Measurements from ENCODE around the gene THRB. TPM values are rescaled to one million over a fixed set of nuclear protein-coding genes. Genes with fewer than 3 reads are reported as not detected.

The THRB gene
- total and polyA plus RNA-seq, 9 of the 15 experiments (the other 6 are each of a cell fraction or from before 2014, with no cell fraction given), result 1.7 to 14.9 (median 6.9) TPM

GRCh38 chr3:24522146-24522579, 27.5 kb upstream of the THRB start (continued):
- TF ChIP-seq RREB1 (CRISPR knock-in tag; IDR thresholded peaks at IDR 0.05), result no peak

GRCh38 chr3:24521420-24522145, 26.9 kb upstream of the THRB start:
- Histone ChIP-seq H3K4me3 (peak overlapping the region; percentile 55), H3K4me2 (ENCODE audit: insufficient read depth, low read length) (peak overlapping the region; percentile 65), H3K79me2 (ENCODE audit: control insufficient read depth, insufficient read depth, low read length) (no peaks in the 10 kb centered on the region), H3K9me1 (ENCODE audit: control insufficient read depth, insufficient read depth, low read length) (no peaks in the 10 kb centered on the region), H3K27ac (ENCODE audit: extremely low read depth, low read depth, low read length) (peak overlapping the region; percentile 55), H2AFZ (ENCODE audit: low read depth, low read length) (peak overlapping the region; percentile 92), H3K36me3 (ENCODE audit: control insufficient read depth, insufficient read depth, low read length) (no peaks in the 10 kb centered on the region), H4K20me1 (replicated peaks; ENCODE audit: control insufficient read depth, insufficient read depth, low read length) (no peaks in the 10 kb centered on the region), H3K4me1 (replicated peaks in 1 of 2; ENCODE audit: control insufficient read depth in 2 of 2, insufficient read depth in 2 of 2, low read length in 2 of 2) (peaks cover 26 to 28% of the 10 kb centered on the region in 2 experiments), H3K9ac (ENCODE audit: insufficient read depth in 1 of 2, low read depth in 2 of 2, low read length in 2 of 2) (peak overlapping the region; percentile 61 to 94), H3K27me3 (ENCODE audit: control insufficient read depth in 2 of 2, insufficient read depth in 2 of 2, low read length in 2 of 2) (no peaks in the 10 kb centered on the region), H3K9me3 (replicated peaks; ENCODE audit: control insufficient read depth, insufficient read depth, low read depth, low read length) (no peaks in the 10 kb centered on the region)
- CTCF ChIA-PET (ENCODE audit: low intra/inter-chr PET ratio), result no interaction called here
- in situ Hi-C loops (cut with MboI), result no loop called here
- DNase-seq (ENCODE audit: extremely low read depth in 1 of 4, low spot score in 3 of 4) (peak; percentile 56 to 69 (median 64)), FAIRE-seq (no peak), ATAC-seq (peak; percentile 88)
- intact Hi-C loops (cut with micrococcal nuclease), result loop anchor here (2.0 to 10.0 kb wide), 2 partner anchors 25 to 123 kb away; no protein-coding TSS in a partner anchor
- POLR2A ChIA-PET, result interaction anchor here (0.7 to 1.8 kb wide), 8 partner anchors 8 to 336 kb away, joined by 3 to 11 read pairs (median 5); no protein-coding TSS in a partner anchor
- WGBS (ENCODE audit: insufficient coverage, low coverage, missing lambda C conversion rate), result 4% methylated on average over 56 of the region's 79 CpGs
- no TSS peak for BruUV-seq (replicated peaks)
- TF ChIP-seq ZFP30 (CRISPR knock-in tag; IDR thresholded peaks at IDR 0.05; ENCODE audit: borderline replicate concordance) (no peak), TCF7 (IDR thresholded peaks at IDR 0.05; ENCODE audit: borderline replicate concordance) (no peak), ZC3H11A (IDR thresholded peaks at IDR 0.05; ENCODE audit: low read depth, low read length) (no peak), KAT7 (CRISPR knock-in tag; IDR thresholded peaks at IDR 0.05; ENCODE audit: borderline replicate concordance) (peak; percentile 96), ZNF766 (CRISPR knock-in tag; conservative IDR thresholded peaks at IDR 0.05) (no peak), RBM34 (IDR thresholded peaks at IDR 0.05; ENCODE audit: borderline replicate concordance, insufficient read depth, low read length) (0 out of 2 replicates have a peak, but pooled peaks have one; percentile 94), MAFK (IDR thresholded peaks at IDR 0.05; ENCODE audit: low read length) (no peak), RBM14 (IDR thresholded peaks at IDR 0.05; ENCODE audit: borderline replicate concordance, insufficient read depth, low read depth, low read length) (no peak), MED1 (CRISPR knock-in tag; IDR thresholded peaks at IDR 0.05; ENCODE audit: borderline replicate concordance) (no peak), KDM2B (CRISPR knock-in tag; IDR thresholded peaks at IDR 0.05) (no peak), ZC3H4 (CRISPR knock-in tag; IDR thresholded peaks at IDR 0.05; ENCODE audit: borderline replicate concordance) (no peak)

Measured in K562 (cell line).